Activated CD8-positive, alpha-beta memory T cell treated with anti-CD3 and anti-CD28 coated beads, Interleukin-2, amount 50 U/mL, for 1 hour (primary cell): ENCODE results near the gene C14orf132.

ENCODE experiments used
- DNase-seq: peaks from one replicate; pipeline ENCODE4 v3.0.0-alpha.2; 2020; ENCODE audit errors: extremely low read depth

C14orf132 gene

DNA sequence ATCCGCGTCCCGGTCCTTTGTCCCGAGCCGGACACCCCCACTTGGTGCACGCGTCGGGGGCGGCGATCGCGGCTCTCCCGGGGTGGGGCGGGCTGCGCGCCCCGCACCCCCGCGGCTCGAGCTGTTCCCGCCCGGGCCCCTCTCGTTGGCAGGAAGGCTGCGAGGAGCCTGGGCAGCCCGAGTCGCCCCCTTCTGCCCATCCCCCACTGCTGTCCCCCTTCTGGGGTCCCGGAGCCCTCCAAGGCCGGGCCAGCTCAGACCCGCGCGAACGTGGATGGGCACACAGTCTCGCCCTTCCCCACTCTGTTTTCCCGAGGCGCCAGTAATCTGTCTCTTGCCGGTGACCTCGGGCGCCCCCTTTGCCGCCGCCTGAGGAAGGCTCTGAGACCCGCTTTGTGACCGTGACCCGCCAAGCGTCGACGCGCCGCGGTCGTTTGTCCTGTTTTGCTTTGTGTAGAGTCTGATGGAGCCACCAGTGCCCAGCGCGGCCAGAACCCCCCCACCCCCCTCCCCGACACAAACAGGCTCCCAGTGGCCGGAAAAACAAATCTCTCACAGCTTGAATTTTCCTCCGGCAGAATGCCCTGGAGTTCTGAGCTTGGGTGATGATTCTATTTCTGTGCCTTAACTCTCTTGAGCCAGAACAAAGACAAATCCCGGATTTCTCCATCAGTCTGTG is 610 bp downstream of the C14orf132 start:
- DNase-seq, result no peak

DNA sequence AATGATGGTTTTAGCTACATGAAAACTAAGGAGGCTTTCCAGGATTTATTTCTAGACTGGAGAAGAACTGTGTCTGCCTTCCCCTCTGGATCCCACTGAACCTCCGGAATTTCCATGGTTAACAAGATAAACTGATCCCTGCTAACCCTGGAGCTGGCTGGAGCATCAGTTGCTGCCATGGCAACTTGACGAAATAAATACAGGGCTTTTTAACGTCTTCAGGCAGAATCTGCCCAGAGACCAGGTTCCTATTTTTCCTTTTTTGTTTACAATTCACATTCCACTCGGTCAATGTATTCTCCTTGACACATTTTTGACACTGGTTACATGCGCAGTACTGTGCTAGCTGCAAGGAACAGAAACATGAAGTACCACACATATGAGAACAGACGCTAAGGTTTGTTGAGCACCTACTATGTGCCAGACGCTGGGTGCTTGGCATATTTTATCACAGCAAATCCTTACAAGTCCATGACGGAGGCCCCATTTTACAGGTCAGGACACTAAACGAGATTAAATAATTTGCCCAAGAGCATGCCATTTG is 1.7 kb downstream of the C14orf132 start:
- DNase-seq, result no peak

DNA sequence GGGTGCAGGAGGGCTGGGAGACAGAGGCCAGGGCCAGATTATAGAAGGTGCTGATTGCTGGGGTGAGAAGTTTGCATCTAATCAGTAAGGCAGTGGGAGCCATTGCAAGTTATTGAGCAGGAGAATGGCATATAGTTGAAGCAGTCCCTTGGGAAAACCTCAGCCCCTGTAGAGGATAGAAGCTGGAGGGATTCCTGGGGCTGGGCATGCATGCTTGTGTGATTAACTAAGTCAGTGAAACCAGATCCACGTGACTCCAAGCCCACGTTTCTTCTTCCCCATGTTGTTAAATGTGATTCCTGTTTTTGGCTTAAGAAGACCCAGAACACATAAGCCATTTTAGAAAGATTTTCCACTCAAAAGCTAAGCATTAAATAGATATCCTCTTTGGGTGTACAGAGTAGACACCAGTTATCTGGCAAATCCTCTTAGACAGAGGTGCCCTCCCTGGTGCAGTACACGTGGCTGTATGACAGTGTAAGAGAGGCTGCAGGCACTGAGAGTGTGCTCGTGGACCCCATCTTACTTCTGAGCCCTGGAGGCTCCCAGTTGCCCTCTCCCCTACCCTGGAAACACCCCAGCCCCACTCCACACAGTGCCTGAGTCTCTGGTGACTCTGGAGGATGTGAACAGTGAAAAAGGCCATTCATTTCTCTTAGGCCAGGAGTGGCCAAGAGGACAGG is 3.2 kb downstream of the C14orf132 start:
- DNase-seq, result no peak

DNA sequence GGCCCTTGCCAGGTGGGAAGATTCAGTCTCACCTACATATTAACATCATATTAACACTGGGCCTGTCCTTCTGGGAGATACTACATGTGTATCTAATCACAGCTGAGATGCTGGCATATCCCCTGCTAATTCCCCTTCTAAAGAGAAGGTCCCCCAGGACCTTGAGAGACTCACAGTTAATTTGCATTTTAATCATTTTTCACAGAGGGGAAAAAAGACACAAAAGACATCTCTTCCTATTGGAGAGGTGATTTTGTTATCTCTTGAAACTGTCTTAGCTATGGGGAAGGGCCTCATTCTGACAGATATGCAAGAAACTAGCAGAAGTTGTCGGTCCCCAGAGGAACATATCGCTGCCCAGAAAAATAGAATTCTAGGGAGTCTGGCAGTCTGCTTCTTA is 7.5 kb downstream of the C14orf132 start:
- no peak for DNase-seq

DNA sequence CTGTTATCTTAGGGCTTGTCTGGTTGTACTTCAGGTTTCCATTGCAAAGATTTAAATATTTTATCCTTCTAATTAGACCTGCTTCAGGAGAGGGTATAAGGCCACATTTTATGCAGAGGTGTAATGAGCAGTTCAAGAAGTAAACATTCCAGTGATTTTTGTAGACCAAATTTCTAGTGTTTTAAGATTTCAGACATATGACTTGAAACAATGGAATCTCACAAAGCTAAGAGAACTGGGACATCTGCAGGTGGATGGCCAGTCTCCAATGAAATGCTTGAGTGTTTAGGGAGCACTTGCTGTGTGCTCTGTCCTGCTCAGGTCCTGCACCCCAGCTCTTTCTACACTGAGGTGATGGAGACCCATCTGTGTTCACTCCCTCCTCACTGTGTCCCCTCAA is 7.9 kb downstream of the C14orf132 start:
- DNase-seq, result no peak

DNA sequence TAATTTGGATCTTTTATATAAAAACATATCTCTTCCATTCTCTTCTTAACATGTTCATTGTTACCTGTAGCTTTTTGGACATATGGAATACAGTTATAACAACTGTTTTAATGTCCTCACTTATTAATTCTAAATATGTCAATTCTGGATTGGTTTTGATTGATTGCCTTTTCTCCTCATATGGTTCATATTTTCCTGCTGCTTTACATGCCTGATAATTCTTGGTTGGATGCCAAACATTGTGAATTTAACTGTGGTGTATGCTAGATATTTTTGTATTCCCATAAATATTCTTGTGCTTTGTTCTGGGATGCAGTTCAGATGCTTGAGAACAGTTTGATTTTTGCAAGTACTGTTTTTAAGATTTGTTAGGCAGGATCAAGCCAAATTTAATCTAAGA is 10.8 kb downstream of the C14orf132 start:
- no peak for DNase-seq

DNA sequence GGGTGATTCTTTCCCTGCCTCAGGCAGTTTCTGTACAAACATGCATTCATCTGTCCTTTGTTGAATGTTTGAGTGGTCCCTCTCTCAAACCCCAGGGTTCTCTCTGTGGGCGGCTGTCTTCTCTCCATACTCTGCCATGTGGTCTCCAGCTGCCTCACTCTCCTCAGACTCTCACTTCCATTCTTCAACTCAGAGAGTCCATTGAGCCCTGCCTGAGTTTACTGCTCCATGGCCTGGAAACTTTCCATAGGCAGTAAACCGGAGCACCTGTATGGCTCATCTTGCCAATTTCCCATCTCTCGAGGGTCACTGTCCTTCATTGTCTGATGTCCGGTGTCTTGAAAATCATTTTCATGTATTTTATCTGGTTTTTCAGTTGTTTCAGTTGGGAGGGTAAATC is 11.3 kb downstream of the C14orf132 start:
- DNase-seq, result no peak

DNA sequence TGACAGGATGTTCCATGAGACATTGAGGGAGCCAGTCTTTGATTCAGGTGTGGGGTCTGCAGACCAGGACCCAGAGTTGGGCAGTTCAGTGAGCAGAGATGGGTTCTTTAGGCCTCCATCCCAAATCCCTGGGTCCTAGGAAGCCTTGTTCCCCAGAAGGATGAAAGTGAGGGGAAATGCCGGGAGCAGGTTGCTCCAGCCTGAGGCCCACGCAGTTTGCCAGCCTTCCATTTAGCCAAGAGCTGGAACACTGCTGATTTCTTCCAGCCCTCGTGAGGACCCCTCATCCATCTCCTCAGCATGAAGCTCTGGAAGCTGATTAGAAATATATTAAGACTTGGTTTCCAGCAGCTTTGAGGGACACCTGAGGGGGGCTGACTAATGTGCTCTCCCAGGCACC is 12.1 kb downstream of the C14orf132 start:
- DNase-seq, result no peak

DNA sequence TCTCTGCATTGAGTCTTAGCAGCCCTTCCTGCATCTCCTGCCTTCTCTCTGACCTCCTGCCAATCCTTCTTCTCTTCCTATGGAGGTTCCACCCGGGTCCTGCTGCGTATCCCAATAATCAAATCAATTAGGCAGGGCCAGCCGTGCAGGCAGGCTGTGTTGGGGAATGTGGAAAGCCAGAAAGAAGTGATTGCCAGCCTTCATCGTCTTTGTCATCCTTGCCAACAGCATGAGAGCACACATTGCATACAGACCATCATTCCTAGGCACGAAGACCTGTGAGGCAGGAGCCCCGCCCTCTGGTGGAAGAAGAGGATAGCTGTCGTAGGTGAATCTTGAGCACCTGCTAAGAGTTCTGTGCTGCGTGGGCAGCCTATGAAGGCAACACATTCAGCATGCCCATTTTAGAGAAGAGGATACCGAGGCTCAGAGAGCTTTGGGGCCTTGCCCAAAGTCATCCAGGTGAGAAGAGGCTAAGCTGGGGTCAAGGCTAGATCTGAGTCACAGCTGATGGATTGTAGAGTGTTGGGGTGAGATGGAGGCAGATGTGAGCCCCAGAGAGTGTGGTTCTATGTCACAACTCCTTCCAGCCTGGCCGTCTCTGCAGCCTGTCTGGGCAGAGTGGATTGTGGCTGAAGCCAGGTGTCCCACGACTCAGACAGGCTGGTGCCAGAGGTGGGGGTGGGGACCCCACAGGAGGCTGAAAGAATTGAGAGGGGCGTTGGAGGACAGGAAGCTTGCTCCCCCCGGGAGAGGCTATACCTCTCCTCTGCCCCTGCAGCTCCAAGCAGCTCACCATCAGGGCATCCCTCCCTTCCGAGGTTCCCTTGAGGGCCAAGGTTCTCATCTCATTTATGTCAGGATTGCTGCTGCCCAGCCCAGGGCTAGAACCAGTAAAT is 12.7 kb downstream of the C14orf132 start:
- no peak for DNase-seq

DNA sequence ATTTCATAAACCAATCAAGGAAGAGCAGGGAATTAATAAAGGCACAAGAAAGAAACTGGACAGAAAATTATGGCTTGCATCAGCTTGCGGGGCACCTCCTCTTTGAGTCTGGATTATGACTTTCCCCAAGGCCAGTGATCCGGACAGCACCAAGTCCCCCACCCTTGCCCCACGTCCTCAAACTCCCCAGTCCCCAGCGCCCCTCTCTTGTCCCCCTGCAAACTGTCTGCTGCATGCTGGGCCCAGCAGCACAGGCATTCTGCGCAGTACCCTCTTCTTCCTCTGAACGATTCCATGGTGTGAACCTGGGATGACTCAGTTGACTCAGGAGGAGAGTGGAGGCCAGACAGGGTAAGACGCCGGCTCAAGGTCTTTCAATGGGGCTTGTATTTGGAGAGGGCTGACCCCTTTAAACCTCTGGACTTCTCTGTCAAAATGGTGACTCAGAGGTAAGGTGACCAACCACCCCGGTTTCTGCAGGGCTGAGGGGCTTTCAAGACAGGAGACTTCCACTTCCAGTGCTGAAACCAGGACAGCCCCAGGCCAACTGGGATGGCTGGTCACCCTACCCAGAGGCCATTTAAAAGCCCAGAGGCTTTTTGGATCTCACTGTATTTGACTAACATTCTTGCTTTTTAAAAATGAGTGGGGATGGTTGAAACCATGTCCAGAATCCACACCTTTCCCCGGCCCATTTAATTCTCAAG is 13.5 kb downstream of the C14orf132 start:
- DNase-seq, result no peak

DNA sequence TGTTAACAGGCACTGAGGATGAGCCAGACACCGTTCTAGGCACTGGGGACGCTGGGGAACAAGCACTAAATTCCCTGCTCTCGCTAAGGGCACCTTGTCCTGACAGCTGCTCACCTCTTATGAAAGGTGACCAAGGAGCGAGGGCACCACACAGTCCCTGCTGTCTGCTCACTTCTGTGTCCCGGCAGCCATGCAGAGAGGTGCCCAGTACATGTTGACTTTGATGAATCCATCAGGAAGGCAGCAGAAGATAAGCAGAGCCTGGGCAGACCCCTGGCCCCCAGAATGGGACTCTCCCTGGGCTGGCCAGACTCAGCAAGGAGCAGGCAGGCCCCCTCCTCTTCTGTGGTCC is 14.1 kb downstream of the C14orf132 start:
- DNase-seq, result no peak

DNA sequence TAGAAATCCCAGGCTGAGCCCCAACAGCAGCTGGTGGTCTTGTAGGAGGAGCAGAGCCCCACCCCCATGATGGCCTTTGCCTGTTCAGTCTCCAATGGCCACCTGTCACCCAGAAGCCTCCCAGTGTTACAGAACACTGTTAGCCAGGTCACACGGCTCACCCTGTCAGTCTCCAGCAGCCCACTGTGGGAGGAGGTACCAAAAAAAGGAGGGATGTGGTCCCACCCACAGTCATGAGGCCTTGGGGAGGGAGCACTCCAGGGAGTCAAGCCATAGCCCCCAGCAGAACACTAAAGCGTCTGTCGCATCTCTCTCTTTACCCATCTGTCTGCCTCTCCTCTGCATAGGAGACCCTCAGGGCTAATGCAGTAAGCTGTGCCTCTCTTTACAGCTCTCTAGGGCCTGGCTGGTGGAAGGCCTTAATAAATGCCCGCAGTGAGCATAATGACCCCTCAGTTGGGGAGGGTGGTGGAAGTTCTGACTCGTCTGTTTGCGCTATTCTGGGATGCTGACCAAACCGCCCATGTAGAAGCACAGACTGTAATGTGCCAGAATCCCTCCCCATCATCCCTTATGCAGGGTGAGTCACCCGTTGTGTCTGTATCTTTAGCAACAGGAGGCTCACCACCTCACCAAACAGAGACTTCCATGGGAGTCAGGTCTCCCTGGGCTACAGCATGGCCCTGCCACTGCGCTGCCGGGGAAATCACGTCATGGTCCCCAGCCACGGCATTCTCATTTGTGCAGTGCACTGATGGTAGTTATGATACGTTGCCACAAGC is 14.6 kb downstream of the C14orf132 start:
- no peak for DNase-seq

DNA sequence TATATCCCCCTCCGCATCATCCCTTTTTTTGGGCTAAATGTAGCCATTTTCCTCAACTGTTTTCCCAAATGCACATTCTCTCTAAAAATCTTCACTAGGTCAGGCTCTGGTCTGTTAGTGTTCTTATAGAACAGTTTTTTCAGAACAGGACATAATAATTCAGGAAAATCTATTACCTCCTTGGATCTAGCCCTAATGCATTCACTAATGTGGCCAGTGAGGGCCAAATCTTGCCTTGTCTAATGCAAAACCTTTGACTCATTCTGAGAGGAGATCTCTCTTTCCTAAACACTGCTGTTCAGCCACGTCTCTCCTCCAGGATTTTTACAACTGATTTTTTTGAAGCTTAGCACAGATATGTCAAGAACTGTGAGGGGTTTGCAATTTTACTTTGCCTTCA is 15.5 kb downstream of the C14orf132 start:
- DNase-seq, result no peak

DNA sequence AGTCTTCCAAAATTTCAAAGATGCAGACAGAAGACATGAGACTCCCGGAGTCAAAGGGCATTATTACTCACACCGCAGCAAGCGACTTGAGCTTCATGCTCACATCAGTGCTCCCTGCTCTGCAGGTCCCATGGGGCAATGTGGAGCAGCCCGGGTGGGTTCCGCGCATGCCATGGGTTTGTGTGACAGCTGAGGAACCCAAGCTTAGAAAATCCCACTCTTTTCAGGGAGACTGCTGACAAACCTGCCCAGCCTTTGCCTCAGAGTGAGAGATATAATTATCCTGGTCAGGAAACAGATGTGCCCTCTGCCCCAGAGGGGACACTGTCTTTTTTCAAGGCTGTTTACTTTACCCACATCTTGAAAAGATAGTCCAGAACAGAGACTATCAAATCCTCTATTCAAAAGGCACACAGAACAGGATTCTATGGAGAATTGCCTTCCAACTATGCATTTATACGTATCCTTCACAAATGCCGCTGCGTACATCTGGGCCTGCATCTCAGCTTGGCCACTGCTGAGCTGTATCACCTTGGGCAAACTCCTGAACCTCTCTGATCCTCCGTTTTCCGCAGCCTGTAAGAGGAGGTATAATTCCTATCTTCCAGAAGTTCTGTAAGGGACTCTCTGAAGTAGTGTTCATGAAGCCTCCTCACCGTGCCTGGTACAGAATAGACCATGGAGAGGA is 16.0 kb downstream of the C14orf132 start:
- no peak for DNase-seq

DNA sequence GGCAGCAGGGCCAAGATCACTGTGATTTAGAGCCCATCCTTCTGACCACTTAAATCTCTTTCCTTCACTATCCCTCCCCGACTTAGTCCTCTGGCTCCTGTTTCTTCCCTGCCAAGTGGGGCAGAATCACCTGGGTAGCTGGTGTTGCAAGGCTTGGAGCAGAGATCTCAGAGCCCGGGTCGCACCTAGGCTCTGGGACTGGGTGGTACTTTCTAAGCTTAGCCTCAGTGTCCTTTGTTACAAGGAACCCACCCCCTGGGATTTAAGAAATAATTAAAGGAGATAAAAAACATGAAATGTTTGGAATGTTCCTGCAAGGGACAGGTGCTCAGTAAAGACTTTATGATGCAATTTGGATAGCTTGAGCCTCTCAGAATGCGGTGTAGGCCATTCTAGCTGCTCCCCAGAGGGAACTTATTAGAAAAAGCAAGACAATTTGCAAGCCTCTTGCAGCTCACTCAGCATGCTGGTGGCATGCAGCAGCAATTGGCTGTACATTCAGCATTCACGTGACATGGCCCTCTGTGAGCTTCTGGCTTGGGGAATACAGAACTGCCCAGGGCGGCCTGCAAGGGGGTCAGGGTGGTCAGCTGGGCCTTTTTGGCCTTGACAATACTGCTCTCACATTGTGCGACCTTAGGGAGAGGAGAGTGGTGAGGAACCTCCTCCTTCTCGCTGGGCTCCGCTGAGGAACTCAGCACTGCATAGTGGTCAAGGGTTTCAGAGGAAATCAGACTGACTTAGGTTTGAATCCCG is 16.8 kb downstream of the C14orf132 start:
- no peak for DNase-seq

DNA sequence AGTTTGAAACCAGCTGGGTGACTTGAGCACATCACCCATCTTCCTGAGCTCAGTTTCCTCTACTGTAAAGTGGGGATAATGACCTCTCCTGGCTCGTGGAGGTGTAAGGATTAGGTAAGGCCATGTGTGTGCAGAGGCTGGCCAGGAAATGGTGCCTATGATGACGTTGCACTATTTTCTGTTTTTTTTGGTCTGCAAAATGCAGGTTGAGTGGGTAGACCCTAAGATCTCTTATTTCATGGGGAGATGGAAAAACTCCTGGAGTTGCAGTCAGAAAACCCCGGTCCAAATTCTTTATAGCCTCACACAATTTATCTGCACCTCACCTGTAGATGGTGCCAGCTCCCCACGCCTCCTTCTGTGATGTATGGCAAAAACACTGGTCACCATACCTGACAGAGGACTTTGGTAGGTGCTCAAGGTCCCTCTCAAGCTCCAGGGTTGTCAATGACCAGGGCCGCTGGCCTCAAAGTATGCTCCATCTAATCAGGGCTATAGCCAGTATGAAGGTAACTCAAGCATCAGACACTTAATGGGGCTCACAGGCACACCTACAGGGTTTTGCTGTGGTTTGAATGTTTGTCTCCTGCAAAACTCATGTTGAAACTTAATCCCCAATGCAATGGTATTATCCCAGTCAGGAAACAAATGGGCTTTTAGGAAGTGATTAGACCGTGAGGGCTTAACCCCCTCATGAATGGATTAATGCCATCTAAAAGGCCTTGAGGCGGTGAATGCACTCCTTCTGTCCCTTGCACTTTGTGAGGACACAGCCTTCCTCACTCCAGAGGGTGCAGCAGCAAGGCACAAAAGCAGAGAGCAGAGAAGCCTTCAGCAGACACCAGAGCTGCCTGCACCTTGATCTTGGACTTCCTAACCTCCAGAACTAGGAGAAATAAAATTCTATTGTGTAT is 17.6 kb downstream of the C14orf132 start:
- no peak for DNase-seq

DNA sequence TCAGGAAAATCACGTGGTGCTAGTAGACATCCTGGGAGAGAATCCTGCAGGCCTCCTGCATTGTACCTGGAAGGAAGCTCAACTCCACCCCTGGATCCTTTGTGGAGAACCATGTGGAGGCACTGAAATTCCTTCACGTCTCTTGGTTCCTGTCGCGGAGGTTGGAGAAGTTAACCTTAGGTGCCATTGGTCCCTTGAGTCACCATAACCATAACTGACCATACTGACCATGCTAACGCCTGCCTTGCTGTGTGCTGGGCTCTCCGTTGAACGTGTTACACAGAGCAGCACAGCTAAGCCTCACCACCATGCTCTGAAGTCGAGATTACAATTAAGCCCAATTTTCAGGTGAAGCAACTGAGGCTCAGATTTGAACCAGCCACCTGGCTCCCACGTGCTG is 18.6 kb downstream of the C14orf132 start:
- DNase-seq, result no peak

DNA sequence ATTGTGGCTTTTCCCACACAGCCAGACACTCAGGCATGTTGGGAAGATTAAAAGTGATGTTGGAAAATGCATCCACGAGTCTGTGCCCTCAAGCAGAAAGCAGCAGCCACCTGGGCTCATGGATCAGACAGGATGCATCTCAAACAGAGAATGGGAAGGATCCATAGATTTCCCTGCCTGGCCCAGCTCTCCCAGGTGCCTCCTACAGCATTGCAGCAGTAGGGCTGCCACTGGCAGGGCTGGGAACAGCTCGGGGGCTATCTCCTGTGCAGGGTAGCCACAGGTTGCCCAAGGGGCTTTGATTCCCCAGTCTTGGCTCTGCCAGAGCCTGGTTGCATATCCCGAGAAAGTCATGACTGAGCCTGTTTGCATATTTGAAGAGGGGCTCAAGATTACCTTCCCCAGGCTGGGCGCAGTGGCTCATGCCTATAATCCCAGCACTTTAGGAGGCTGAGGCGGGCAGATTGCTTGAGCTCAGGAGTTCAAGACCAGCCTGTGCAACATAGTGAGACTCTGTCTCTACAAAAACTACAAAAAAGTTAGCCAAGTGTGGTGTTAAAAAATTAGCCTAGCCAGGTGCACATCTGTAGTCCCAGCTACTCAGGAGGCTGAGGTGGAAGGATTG is 19.5 kb downstream of the C14orf132 start:
- DNase-seq, result no peak
